Sigmoid colon (tissue), 4 donors: Measurements from ENCODE around the gene ZFHX3.

ENCODE experiments used
- EP300 ChIP-seq, 4 donors: sonication (generic); formaldehyde crosslinking; IDR thresholded peaks; one replicate each; pipeline ENCODE4 v1.6.1; 2017; ENCODE audit warnings: antibody characterized with exemption in 4 of 4
- POLR2A ChIP-seq, 2 donors: fragments of 450-650 bp; IDR thresholded peaks; one replicate each; pipeline ENCODE4 v1.6.1; 2016; ENCODE audit warnings: antibody characterized with exemption in 2 of 2, mild to moderate bottlenecking in 2 of 2, moderate library complexity in 2 of 2
- POLR2AphosphoS5 ChIP-seq, 4 donors: sonication (generic); formaldehyde crosslinking; IDR thresholded peaks; one replicate each; pipeline ENCODE4 v1.6.1; 2017; ENCODE audit warnings: antibody characterized with exemption in 4 of 4
- TF ChIP-seq, protein P1 (sequence below), 4 experiments: fragments of 450-650 bp in 3 of 4; fragments of 200-600 bp in 1 of 4; IDR thresholded peaks; one replicate each; pipeline ENCODE4 v1.5.1; 2016 to 2019; ENCODE audit warnings: antibody characterized with exemption in 4 of 4, mild to moderate bottlenecking in 3 of 4, moderate library complexity in 2 of 4

DNA sequence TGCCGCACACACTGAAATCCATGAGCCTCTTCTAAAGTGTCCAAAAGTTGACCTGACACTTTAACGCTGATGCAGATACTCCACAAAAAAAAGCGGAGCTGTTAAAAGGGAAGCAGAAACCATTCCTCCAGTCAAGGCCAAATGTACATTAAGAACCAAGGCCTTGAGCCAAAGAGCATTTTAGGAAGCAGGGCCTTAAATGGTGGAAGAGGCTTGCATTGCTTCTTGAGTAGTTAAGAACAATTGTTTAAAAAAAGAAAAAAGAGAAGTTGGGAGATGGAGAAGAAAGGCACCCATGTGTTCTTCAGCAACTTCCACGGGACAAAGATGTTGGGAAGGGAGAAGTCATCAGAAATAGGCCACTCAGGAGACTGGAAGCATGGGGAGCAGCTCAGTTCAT lies 6.3 kb downstream of the ZFHX3 start:
- TF ChIP-seq, protein P1, sequence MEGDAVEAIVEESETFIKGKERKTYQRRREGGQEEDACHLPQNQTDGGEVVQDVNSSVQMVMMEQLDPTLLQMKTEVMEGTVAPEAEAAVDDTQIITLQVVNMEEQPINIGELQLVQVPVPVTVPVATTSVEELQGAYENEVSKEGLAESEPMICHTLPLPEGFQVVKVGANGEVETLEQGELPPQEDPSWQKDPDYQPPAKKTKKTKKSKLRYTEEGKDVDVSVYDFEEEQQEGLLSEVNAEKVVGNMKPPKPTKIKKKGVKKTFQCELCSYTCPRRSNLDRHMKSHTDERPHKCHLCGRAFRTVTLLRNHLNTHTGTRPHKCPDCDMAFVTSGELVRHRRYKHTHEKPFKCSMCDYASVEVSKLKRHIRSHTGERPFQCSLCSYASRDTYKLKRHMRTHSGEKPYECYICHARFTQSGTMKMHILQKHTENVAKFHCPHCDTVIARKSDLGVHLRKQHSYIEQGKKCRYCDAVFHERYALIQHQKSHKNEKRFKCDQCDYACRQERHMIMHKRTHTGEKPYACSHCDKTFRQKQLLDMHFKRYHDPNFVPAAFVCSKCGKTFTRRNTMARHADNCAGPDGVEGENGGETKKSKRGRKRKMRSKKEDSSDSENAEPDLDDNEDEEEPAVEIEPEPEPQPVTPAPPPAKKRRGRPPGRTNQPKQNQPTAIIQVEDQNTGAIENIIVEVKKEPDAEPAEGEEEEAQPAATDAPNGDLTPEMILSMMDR (IDR thresholded peaks at IDR 0.05), result no peak
- TF ChIP-seq POLR2A (IDR thresholded peaks at IDR 0.05), result no peak
- TF ChIP-seq EP300 (IDR thresholded peaks at IDR 0.05), result no peak
- no peak for TF ChIP-seq POLR2AphosphoS5 (IDR thresholded peaks at IDR 0.05)
